ENCODE measurements around the gene ATXN1.

ATXN1 gene

GRCh38 chr6:16504609-16505008 lies 256.7 kb downstream of the ATXN1 start:
- Mint-ChIP-seq H3K4me1 (peaks cover 8% of the 10 kb centered on the region), H3K36me3 (ENCODE audit: low read depth) (no peaks in the 10 kb centered on the region), H3K4me3 (no peak overlapping the region), H3K9me3 (peaks cover 1% of the 10 kb centered on the region), H3K27me3 (ENCODE audit: low read depth, poor library complexity) (peaks cover 4% of the 10 kb centered on the region), H3K27ac (peak overlapping the region; percentile 19)
- DNase-seq: no peak
- TF ChIP-seq, protein P1, sequence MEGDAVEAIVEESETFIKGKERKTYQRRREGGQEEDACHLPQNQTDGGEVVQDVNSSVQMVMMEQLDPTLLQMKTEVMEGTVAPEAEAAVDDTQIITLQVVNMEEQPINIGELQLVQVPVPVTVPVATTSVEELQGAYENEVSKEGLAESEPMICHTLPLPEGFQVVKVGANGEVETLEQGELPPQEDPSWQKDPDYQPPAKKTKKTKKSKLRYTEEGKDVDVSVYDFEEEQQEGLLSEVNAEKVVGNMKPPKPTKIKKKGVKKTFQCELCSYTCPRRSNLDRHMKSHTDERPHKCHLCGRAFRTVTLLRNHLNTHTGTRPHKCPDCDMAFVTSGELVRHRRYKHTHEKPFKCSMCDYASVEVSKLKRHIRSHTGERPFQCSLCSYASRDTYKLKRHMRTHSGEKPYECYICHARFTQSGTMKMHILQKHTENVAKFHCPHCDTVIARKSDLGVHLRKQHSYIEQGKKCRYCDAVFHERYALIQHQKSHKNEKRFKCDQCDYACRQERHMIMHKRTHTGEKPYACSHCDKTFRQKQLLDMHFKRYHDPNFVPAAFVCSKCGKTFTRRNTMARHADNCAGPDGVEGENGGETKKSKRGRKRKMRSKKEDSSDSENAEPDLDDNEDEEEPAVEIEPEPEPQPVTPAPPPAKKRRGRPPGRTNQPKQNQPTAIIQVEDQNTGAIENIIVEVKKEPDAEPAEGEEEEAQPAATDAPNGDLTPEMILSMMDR (IDR thresholded peaks at IDR 0.05): no peak

DNA sequence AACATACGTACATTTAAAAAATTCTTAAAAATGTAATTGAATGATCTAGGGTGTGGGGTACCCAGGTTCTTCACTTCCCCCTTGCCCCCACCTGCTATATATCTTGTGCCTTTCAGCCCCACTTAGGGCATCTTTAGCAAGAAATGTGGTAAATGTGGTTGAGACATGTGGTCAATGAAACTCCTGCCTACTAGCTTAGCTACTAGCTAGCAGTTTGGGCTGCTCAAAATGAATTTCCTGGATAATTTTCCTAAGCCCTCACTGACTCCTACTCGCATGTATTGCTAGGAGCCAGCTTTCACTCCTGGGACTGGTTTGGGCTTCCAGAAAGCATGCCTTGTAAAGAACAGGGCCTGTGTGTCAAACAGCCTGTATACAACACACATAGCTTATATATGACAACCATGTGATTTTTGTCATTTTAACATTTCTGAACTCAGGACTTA lies 257.3 kb downstream of the ATXN1 start:
- DNase-seq: no peak
- H3K4me3 Mint-ChIP-seq: no peak overlapping the region
- H3K27ac Mint-ChIP-seq: no peak overlapping the region

GRCh38 chr6:16503241-16503775 lies 258.0 kb downstream of the ATXN1 start:
- no peak overlapping the region for H3K27ac Mint-ChIP-seq
- peaks cover 8% of the 10 kb centered on the region for H3K4me1 Mint-ChIP-seq
- H3K27me3 Mint-ChIP-seq (ENCODE audit: low read depth, poor library complexity): peaks cover 4% of the 10 kb centered on the region
- TF ChIP-seq, protein P1 (IDR thresholded peaks at IDR 0.05): no peak
- H3K4me3 Mint-ChIP-seq: no peak overlapping the region
- H3K9me3 Mint-ChIP-seq: peaks cover 9% of the 10 kb centered on the region
- peaks cover 3% of the 10 kb centered on the region for H3K36me3 Mint-ChIP-seq (ENCODE audit: low read depth)
- DNase-seq: no peak

More for the DNA sequence above, 257.3 kb downstream of the ATXN1 start:
- H3K9me3 Mint-ChIP-seq: peaks cover 7% of the 10 kb centered on the region
- H3K36me3 Mint-ChIP-seq (ENCODE audit: low read depth): peaks cover under 1% of the 10 kb centered on the region
- TF ChIP-seq, protein P1 (IDR thresholded peaks at IDR 0.05): no peak
- H3K4me1 Mint-ChIP-seq: peaks cover 8% of the 10 kb centered on the region
- H3K27me3 Mint-ChIP-seq (ENCODE audit: low read depth, poor library complexity): peaks cover 4% of the 10 kb centered on the region

GRCh38 chr6:16498957-16499356 lies 262.3 kb downstream of the ATXN1 start:
- H3K4me1 Mint-ChIP-seq: peaks cover 9% of the 10 kb centered on the region
- peaks cover 3% of the 10 kb centered on the region for H3K36me3 Mint-ChIP-seq (ENCODE audit: low read depth)
- H3K4me3 Mint-ChIP-seq: no peak overlapping the region
- H3K27ac Mint-ChIP-seq: no peak overlapping the region
- peaks cover 9% of the 10 kb centered on the region for H3K9me3 Mint-ChIP-seq
- TF ChIP-seq, protein P1 (IDR thresholded peaks at IDR 0.05): no peak
- H3K27me3 Mint-ChIP-seq (ENCODE audit: low read depth, poor library complexity): peaks cover 4% of the 10 kb centered on the region
- DNase-seq: no peak

- TF ChIP-seq, protein P1 (IDR thresholded peaks at IDR 0.05): no peak
- Mint-ChIP-seq H3K27me3 (ENCODE audit: low read depth, poor library complexity) (peaks cover 4% of the 10 kb centered on the region), H3K27ac (no peak overlapping the region), H3K4me1 (peaks cover 9% of the 10 kb centered on the region), H3K36me3 (ENCODE audit: low read depth) (peaks cover 3% of the 10 kb centered on the region), H3K4me3 (no peak overlapping the region), H3K9me3 (peaks cover 9% of the 10 kb centered on the region)
- DNase-seq: no peak
Measured at GRCh38 chr6:16498237-16498636, 263.0 kb downstream of the ATXN1 start.
